ENCODE results near the gene TYRO3. TPM values are rescaled to one million over a fixed set of nuclear protein-coding genes. Genes with fewer than 3 reads are reported as not detected.

Gene TYRO3
- total and polyA plus RNA-seq, 7 donors, result 1.6 to 5.8 (median 4.6) TPM

GRCh38 chr15:41546851-41547786 is 11.9 kb upstream of the TYRO3 start:
- Histone ChIP-seq H3K36me3 (ENCODE audit: insufficient read depth in 1 of 2, low read depth in 1 of 2) (no peaks in the 10 kb centered on the region), H3K4me3 (no peak overlapping the region), H3K4me1 (peaks cover 6% of the 10 kb centered on the region), H3K27ac (no peak overlapping the region), H3K9me3 (no peaks in the 10 kb centered on the region), H3K27me3 (ENCODE audit: insufficient read depth in 3 of 3, low read length in 2 of 3) (no peaks in the 10 kb centered on the region)
- DNase-seq (peak in 1 of 2 donors; percentile 4), ATAC-seq (no peak)
- intact Hi-C loops (cut with DNase I), result no loop called here
- TF ChIP-seq CTCF (IDR thresholded peaks at IDR 0.05), result no peak
- WGBS, 3 donors, result 79 to 83% (median 80%) methylated on average over 13 of the region's 13 CpGs

- Histone ChIP-seq H3K4me1 (no peaks in the 10 kb centered on the region), H3K27me3 (ENCODE audit: insufficient read depth in 3 of 3, low read length in 2 of 3) (no peaks in the 10 kb centered on the region), H3K9me3 (no peaks in the 10 kb centered on the region), H3K27ac (no peak overlapping the region), H3K36me3 (ENCODE audit: insufficient read depth in 1 of 2, low read depth in 1 of 2) (no peaks in the 10 kb centered on the region), H3K4me3 (no peak overlapping the region)
- peak in 1 of 2 donors; percentile 6 for DNase-seq
- 91 to 94% (median 93%) methylated on average over 9 of the region's 9 CpGs for WGBS, 3 donors
- no peak for ATAC-seq
- intact Hi-C loops (cut with DNase I), result loop anchor here in 1 of 2 donors (10.0 kb wide), 1 partner anchor 115 kb away; the partner anchor contains the start of gene MGA
- TF ChIP-seq CTCF (IDR thresholded peaks at IDR 0.05), result no peak
These were observed 8.8 kb upstream of the TYRO3 start for GRCh38 chr15:41550066-41550775.

- no peak for ATAC-seq
- no peak overlapping the region for H3K27ac ChIP-seq
- no peaks in the 10 kb centered on the region for H3K36me3 ChIP-seq (ENCODE audit: insufficient read depth in 1 of 2, low read depth in 1 of 2)
- 86 to 97% (median 89%) methylated on average over 1 of the region's 1 CpG for WGBS, 3 donors
- no peak overlapping the region for H3K4me3 ChIP-seq
- no peaks in the 10 kb centered on the region for H3K27me3 ChIP-seq (ENCODE audit: insufficient read depth in 3 of 3, low read length in 2 of 3)
- no peak for DNase-seq
- no peaks in the 10 kb centered on the region for H3K9me3 ChIP-seq
- no peak for TF ChIP-seq CTCF (IDR thresholded peaks at IDR 0.05)
- intact Hi-C loops (cut with DNase I), result loop anchor here in 1 of 2 donors (10.0 kb wide), 1 partner anchor 111 kb away; the partner anchor contains the start of gene MGA
- no peaks in the 10 kb centered on the region for H3K4me1 ChIP-seq
These were observed 5.3 kb upstream of the TYRO3 start for GRCh38 chr15:41553731-41554130.

- no peaks in the 10 kb centered on the region for H3K36me3 ChIP-seq (ENCODE audit: insufficient read depth in 1 of 2, low read depth in 1 of 2)
- TF ChIP-seq CTCF (IDR thresholded peaks at IDR 0.05), result no peak
- intact Hi-C loops (cut with DNase I), result loop anchor here in 1 of 2 donors (10.0 kb wide), 1 partner anchor 110 kb away; the partner anchor contains the start of gene MGA
- ATAC-seq (no peak), DNase-seq (no peak)
- no peak overlapping the region for H3K27ac ChIP-seq
- no peak overlapping the region for H3K4me3 ChIP-seq
- WGBS, 3 donors, result 86 to 88% (median 86%) methylated on average over 5 of the region's 5 CpGs
- no peaks in the 10 kb centered on the region for H3K27me3 ChIP-seq (ENCODE audit: insufficient read depth in 3 of 3, low read length in 2 of 3)
- H3K9me3 ChIP-seq, result no peaks in the 10 kb centered on the region
- peaks cover under 1% of the 10 kb centered on the region for H3K4me1 ChIP-seq
These were observed 4.7 kb upstream of the TYRO3 start for GRCh38 chr15:41554343-41554742.
